HG02623 (cell line): Measurements from ENCODE around the gene NR6A1.
"Not testable (repeated sequence)": the region's sequence is repeated elsewhere in the genome, so short reads cannot be mapped to it uniquely, and the experiment has no call there.

Experiments used
- ATAC-seq: cut with Tn5 transposase; IDR thresholded peaks from one replicate; pipeline ENCODE4 v1.9.1; 2021; ENCODE audit warnings: moderate library complexity; ENCODE audit not compliant: unreplicated experiment

Gene NR6A1

GRCh38 chr9:124621371-124622328 lies 149.5 kb downstream of the NR6A1 start:
- ATAC-seq = no peak

- no peak for ATAC-seq
Measured at GRCh38 chr9:124618476-124618875, 152.6 kb downstream of the NR6A1 start.

GRCh38 chr9:124617477-124618141 lies 153.5 kb downstream of the NR6A1 start:
- ATAC-seq = no peak

- ATAC-seq = no peak
Measured at GRCh38 chr9:124616961-124617360, 154.2 kb downstream of the NR6A1 start.

GRCh38 chr9:124615840-124616239 lies 155.3 kb downstream of the NR6A1 start:
- ATAC-seq = not testable (repeated sequence)

- no peak for ATAC-seq
Measured at GRCh38 chr9:124615100-124615742, 155.9 kb downstream of the NR6A1 start.

- no peak for ATAC-seq
Measured at GRCh38 chr9:124613849-124614248, 157.3 kb downstream of the NR6A1 start.

GRCh38 chr9:124611106-124611505 lies 160.0 kb downstream of the NR6A1 start:
- ATAC-seq = no peak

GRCh38 chr9:124606027-124606426 lies 165.1 kb downstream of the NR6A1 start:
- no peak for ATAC-seq

- no peak for ATAC-seq
Measured at GRCh38 chr9:124605258-124605657, 165.9 kb downstream of the NR6A1 start.

GRCh38 chr9:124602632-124603031 lies 168.5 kb downstream of the NR6A1 start:
- no peak for ATAC-seq

GRCh38 chr9:124602204-124602603 lies 168.9 kb downstream of the NR6A1 start:
- no peak for ATAC-seq

- no peak for ATAC-seq
Measured at GRCh38 chr9:124600407-124600806, 170.7 kb downstream of the NR6A1 start.

- ATAC-seq = no peak
Measured at GRCh38 chr9:124599121-124599795, 171.9 kb downstream of the NR6A1 start.

GRCh38 chr9:124598048-124598447 lies 173.1 kb downstream of the NR6A1 start:
- ATAC-seq = no peak

GRCh38 chr9:124596172-124596839 lies 174.8 kb downstream of the NR6A1 start:
- no peak for ATAC-seq

- no peak for ATAC-seq
Measured at GRCh38 chr9:124595743-124596142, 175.4 kb downstream of the NR6A1 start.

- no peak for ATAC-seq
Measured at GRCh38 chr9:124594673-124595072, 176.4 kb downstream of the NR6A1 start.

GRCh38 chr9:124594225-124594624 lies 176.9 kb downstream of the NR6A1 start:
- ATAC-seq = no peak

- ATAC-seq = no peak
Measured at GRCh38 chr9:124593651-124594058, 177.5 kb downstream of the NR6A1 start.
